HT-29 (cell line): ENCODE measurements around the gene C2orf78. TPM values are rescaled to one million over a fixed set of nuclear protein-coding genes. Genes with fewer than 3 reads are reported as not detected.

Experiments used
- DNase-seq: peaks from one replicate; pipeline ENCODE4 v3.0.0-alpha.2; 2015; ENCODE audit warnings: low spot score
- total RNA-seq: library from RNA; depleted of rRNA; stranded (reverse); fragments of >200 nt; shearing (Covaris generic); gene quantifications from 2 replicates; pipeline ENCODE4 v1.2.3, GENCODE V29; 2014; rRNA removed

C2orf78 gene
- total RNA-seq, 1 experiment from 2014 or later: not detected

DNA sequence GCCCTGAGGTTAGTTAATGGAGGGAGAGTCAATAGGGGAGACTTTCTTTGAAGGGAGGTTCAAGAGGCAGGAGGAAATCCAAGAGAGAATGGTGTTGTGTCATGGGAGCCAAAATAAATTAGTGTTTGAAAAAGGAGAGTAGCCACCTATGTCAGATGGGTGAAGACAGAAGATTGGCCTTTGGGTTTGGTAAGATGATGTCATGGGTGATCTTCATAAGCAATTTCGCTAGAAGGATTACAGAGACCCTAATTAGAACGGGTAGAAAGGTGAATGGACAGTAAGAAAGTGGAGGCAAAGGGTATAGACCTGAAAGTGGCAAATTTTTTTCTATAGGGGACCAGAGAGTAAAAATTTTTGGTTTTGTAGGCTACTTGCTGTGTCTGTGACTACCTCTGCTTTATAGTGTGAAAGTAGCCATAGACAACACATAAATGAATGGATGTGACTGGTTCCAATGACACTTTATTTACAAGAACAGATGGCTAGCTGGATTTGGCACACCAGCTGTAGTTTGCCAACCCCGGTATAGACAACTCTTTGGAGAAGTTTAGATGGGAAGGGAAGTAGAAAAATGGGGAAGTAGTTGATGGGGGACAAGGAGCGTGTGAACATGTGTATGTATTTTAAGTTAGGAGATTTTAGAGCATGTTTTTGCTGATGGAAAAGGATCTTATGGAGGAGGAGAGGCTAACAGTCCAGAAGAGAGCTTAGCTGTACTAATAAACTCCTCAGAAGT, 54.0 kb downstream of the C2orf78 start:
- no peak for DNase-seq

DNA sequence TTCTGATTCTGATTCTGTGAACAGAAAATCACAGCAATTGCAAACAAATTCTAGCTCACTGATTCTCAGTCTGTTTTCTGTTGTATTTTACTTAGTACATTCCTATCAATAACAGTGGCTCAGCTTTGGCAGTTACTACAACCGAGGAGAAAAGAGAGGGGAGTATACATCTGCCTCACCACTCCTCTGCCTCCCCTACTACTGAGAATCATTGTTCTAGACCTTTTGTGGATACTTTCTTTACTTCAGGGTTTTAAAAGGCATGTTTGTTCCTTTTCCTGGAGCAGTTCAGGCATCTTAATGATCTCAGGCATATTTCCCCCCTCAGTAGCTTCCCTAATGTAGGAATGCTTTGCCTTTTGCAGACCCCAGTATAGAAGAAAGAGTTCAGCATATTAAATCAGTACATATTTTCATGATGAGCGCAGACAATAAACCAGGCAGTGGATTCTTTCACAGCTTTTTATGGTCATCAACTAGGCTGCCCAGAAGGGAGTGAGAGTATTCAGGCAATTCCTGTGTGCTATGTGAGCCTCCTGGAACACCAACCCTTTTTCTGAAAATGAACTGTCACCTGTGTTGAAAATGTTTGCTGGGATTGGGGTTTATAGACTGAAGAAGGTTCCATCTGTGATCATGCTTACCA, 55.0 kb downstream of the C2orf78 start:
- no peak for DNase-seq

DNA sequence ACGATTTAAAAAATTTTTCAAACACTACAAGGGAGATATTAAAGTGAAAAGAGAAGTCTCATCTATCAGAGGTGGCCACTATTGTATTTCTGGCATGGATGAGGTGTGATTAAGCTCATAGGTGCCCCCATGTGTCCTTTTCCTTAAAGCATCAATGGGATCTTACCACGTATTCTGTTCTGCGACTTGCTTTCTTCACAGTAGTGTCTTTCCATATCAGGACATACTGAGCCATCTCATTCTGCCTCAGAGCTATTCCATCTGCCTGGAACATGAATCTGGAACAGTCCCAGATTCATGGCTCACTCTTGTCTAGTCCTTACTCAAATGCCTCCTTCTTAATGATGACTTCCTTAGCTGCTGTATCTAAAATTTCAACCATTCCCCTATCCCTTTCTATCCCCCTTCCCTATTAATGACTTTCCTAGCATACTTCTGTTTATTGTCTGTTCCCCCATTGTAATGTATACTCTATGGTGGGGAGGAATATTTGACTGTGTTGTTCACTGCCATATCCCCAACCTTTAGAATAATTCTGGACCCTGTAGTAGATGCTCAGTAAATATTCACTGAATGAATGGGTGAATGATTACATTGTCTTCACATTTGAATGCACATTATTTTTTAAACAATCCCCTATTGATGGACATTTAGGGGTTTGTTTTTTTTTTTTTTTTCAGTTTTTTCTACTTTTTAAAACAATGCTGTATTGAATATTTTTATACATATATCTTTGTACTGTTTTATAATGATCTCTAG, 55.8 kb downstream of the C2orf78 start:
- no peak for DNase-seq

DNA sequence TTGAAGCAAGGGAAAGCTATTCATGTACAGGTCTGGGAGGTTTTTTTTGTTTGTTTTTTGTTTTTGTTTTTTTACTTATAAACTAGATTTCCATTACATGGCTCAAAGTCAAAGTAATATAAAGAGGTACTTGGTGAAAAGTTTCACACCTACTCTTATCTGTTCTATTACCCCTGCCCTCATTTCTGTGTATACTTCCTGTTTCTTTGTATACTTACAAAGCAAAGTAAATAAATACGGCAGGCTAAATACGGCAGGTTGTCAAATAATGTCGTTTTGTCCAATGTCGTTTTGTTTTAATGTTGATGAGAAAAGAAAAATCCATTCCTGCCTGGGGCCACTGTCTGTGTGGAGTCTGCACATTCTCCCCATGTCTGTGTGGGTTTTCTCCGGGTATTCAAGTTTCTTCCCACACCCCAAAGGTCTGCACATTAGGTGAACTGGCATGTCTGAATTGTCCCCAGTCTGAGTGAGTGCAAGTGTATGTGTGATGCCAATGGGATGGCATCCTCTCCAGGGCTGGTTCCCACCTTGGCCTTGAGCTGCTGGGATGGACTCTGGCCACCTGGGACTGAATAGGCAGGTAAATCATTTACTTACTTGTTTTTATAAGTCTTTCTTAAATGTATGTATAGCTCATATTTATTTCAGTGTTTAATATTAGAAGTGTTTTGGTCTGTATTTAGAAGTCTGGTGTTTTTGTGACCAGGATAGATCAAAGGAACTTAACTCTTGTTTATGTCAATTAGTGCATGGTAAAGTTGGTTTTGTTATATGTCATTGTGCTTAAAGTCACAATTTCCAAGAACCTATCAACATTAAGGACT, 58.1 kb downstream of the C2orf78 start:
- peak; percentile 66 for DNase-seq

DNA sequence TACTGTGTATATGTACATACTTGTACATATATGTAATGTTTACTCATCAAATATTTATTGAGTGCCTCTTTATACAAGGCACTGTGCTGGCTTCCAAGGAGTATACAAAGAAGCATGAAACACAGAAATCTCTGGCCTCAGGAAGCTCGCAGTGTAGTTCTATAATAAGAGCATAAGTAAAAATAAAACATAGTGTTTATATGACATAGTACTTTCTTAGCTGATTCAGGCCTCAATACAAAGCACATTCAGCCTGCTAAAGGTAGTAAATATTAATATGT, 58.7 kb downstream of the C2orf78 start:
- DNase-seq: no peak

DNA sequence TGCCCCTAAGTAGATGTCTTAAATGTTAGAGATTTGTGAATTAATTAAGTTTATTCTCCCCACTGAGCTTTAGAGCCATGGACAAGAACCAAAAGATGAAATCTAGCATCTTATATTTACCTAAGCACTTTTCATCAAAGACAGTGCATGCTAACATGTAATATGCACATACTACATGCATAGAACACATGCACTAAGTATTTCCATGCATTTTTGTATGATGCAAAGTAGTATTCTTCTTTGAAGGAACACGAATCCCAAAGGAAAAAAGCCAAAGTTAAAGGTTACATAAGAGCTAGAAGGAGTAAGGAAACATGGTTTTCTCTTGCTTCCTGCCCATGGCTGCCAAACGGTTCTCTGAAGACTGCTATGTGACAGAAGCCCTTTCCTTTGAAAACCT, 60.1 kb downstream of the C2orf78 start:
- no peak for DNase-seq

DNA sequence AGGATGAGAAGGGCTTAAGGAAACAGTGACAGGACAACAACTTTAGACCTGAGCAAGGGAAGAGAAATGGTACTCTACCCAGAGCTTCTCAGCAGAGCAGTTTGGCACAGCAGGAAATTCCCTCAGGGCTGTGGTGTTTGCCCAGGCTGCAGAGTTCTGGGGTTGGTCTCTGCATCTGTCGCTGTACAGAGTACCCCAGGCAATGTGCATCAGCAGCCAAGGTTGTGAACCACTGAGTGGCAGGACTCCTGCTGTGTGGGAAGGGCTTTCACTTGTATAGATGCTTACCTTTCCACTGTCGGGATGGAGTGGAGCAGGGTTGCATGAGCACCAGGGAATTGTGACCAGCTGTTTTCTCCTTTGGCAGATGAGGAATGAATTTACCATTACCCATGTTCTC, 66.0 kb downstream of the C2orf78 start:
- no peak for DNase-seq

DNA sequence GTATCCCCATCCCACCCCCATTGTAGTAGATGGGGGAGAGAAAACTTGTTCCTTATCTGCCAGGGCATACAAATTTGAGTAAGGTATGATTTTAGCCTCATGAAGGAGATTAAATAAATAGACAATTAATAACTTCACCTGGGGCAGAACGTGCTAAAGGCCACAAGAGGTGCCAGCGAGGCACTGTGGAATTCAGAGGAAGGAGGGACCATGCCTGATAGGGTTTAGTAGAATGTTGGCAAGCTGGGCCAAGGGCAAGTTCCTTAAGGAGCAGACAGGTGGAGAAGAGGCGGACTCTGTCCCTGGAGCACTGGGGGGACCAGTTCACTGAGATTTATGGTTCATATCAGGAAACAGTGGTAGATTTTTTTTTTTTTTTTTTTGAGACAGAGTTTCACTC, 67.3 kb downstream of the C2orf78 start:
- DNase-seq: peak; percentile 61

DNA sequence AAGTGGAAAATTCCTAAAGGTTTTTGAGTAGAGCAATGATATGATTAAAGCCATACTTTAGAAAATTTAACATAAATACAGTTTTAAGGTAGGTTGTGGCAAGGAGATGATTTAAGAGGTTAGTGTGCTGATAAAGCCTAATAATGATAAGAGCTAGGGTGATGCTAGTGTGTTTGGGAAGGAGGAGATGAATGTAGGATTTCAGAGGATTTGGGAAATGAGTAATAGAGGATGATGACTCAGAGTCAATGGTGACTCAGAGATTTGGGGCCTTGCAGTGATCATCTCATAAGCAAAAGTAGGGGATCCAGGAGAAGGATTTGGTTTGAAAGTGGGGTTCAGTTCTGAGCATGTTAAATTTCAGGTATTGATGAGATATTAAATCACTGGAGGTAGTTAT, 68.0 kb downstream of the C2orf78 start:
- DNase-seq: no peak

DNA sequence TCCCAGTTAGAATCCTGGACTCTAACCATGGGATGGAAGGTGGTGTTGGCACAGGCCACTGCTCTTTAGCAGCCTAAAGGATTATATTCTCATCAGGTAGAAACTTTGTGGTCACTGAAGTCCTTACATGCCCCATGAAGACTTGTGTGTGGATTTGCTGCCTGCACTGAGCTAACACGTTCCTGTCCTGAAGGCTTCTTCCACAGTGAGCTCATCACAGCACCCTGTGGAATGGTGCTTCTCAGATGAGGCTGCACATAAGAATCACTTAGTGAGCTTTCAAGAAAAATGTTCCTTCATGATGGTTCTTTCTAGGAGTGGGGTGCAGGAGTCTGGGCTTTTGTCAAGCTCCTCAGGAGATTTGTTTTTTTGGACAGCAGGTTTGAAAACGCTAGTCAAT, 71.5 kb downstream of the C2orf78 start:
- no peak for DNase-seq

DNA sequence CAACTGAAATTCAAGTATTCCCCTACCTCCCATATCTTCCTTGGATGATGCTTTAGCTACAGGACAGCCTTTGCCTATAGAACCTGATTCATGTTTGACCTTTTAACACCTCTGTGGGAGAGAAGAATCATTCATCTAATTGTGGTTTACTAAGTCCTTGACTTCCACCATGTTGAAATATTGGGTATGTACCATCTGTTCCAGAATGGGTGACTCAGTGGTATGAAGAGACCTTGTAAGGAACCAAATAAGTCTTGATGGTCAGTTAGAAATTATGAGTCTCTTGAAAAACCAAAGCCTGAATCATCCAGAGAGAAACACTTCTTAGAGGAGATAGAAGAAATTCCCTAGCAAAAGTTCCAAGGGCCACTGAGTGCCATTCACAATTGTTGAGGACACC, 72.2 kb downstream of the C2orf78 start:
- no peak for DNase-seq

DNA sequence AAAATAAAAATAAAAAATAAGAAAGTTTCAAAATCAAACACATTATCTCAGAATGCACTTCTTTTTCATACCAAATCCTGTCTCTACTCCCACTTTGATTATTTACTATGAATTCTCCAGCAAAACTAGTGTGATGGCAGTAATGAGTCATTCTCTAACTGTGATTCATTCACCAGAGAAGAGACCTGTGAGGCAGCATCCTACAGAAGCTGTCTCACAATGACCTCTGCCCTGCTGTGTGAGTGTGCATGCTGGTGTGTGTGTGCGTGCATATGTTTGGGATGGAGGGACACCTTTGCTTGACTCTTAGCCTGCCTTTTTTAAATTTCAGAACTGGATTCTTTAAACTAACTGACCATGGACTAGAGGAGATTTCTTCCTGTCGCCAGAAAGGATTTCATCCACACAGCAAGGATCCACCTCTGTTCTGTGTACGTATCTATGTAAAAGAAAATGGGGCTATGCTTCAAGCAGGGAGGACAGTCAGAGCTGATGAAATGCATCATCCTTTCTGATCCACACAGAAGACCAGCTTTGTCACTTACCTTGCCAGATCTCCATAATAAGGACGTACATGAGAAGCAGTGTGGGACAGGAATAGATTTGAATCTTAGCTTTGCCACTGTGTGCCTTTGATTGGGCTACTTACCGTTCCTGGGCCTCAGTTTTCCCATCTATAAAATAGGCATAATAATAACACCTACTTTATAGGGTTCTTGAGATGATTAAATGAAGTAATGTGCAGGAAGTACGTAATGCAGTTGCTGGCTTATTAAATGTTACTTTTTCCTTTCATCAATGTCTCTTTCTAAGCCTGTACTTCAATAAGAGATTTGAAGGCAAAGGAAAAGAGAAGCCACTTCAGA, 76.0 kb downstream of the C2orf78 start:
- peak; percentile 7 for DNase-seq

DNA sequence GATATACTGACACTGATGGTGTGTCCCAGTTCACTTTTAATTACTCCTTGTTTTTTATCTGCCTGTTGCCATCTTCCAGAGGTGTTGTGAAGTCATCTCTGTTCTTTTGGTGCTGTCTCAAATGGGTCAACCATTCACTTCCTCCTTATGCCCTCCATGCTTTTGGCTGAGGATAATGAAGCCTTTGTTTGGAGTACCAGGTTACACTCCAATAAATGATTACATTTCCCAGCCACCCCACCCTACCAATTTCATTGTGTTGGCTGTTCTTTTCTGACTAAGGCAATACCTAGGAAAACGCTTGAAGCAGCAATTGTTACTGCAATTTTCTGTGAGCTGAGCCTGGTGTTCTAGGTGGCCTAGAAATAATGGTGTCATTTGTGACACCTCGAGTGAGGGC, 79.0 kb downstream of the C2orf78 start:
- DNase-seq: peak; percentile 44

Other genes with a start within 250 kb of the C2orf78 start
- not detected in 2 replicates for gene NAT8, start 141.8 kb upstream of the C2orf78 start, total RNA-seq
- 16.6 and 18.8 TPM in 2 replicates for gene TPRKB, start 46.8 kb upstream of the C2orf78 start, total RNA-seq
- gene DUSP11, start 4.1 kb upstream of the C2orf78 start, total RNA-seq: 17.8 and 18.4 TPM in 2 replicates
- gene STAMBP, start 44.8 kb downstream of the C2orf78 start, total RNA-seq: 20.9 and 28.2 TPM in 2 replicates
- not detected in 2 replicates for gene ACTG2, start 108.8 kb downstream of the C2orf78 start, total RNA-seq
- gene DGUOK, start 142.7 kb downstream of the C2orf78 start, total RNA-seq: 47.5 and 58.6 TPM in 2 replicates
- gene TET3, start 200.7 kb downstream of the C2orf78 start, total RNA-seq: 11.7 and 13.3 TPM in 2 replicates